ENCODE results near the gene GLT8D2.

DNA sequence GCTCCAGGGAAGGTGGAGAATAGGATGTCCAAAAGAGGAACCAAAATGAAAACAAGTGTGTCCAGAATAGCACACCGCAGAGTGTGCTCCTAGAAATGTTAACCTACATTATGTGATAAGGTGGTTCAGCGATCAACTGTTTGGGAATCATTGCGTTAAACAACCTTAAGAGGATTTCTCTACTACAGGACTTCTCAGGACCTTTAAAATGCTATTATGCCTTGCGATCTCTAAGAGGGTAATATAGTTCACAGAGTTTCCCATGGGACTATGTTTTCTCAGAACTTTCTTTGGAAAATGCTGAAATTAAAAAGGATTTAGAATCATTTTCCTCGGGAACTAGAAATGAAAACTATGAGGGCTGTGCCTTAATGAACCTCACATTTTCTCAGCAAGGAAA, 1.8 kb downstream of the GLT8D2 start:
- TF ChIP-seq, protein P1, sequence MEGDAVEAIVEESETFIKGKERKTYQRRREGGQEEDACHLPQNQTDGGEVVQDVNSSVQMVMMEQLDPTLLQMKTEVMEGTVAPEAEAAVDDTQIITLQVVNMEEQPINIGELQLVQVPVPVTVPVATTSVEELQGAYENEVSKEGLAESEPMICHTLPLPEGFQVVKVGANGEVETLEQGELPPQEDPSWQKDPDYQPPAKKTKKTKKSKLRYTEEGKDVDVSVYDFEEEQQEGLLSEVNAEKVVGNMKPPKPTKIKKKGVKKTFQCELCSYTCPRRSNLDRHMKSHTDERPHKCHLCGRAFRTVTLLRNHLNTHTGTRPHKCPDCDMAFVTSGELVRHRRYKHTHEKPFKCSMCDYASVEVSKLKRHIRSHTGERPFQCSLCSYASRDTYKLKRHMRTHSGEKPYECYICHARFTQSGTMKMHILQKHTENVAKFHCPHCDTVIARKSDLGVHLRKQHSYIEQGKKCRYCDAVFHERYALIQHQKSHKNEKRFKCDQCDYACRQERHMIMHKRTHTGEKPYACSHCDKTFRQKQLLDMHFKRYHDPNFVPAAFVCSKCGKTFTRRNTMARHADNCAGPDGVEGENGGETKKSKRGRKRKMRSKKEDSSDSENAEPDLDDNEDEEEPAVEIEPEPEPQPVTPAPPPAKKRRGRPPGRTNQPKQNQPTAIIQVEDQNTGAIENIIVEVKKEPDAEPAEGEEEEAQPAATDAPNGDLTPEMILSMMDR (IDR thresholded peaks at IDR 0.05), result no peak
- no peak for TF ChIP-seq POLR2A (IDR thresholded peaks at IDR 0.05)
- TF ChIP-seq POLR2AphosphoS5 (IDR thresholded peaks at IDR 0.05), result no peak

Data from prostate gland (tissue), 2 donors.